Esophagus squamous epithelium (tissue), 5 donors: ENCODE data around the gene GLI2. TPM values are rescaled to one million over a fixed set of nuclear protein-coding genes. Genes with fewer than 3 reads are reported as not detected.

Source experiments
- DNase-seq: peaks from one replicate; lab custom pipeline; 2025; lab: John Stamatoyannopoulos, UW
- H3K27ac ChIP-seq, 4 donors: fragments of 200-600 bp; sonication (generic); one replicate each; pipeline ENCODE4 v1.5.1; 2016 to 2019; ENCODE audit warnings: mild to moderate bottlenecking in 1 of 4
- H3K27me3 ChIP-seq, 4 donors: fragments of 200-600 bp; sonication (generic); 1 replicate in 3 of 4; 2 replicates in 1 of 4; pipeline versions ENCODE4 v1.5.1 to v1.6.0; 2017 to 2021; ENCODE audit warnings: antibody characterized with exemption in 1 of 4
- H3K36me3 ChIP-seq, 3 donors: fragments of 200-600 bp; sonication (generic); one replicate each; pipeline ENCODE4 v1.5.1; 2016 to 2019
- H3K4me1 ChIP-seq, 3 donors: fragments of 200-600 bp; sonication (generic); one replicate each; pipeline ENCODE4 v1.5.1; 2017 to 2019
- H3K4me3 ChIP-seq, 4 donors: fragments of 200-600 bp; sonication (generic); 1 replicate in 3 of 4; 2 replicates in 1 of 4; pipeline ENCODE4 v1.5.1; 2016 to 2019; ENCODE audit warnings: mild to moderate bottlenecking in 2 of 4, moderate library complexity in 1 of 4
- H3K9me3 ChIP-seq, 3 donors: fragments of 200-600 bp; sonication (generic); one replicate each; pipeline ENCODE4 v1.5.1; 2016 to 2019
- POLR2A ChIP-seq, 4 donors: fragments of 450-650 bp; IDR thresholded peaks; one replicate each; pipeline ENCODE4 v1.6.1; 2017; ENCODE audit warnings: antibody characterized with exemption in 4 of 4, mild to moderate bottlenecking in 4 of 4, moderate library complexity in 3 of 4
- WGBS, 2 donors: methylation state at CpG; one replicate each; pipeline ENCODE4 v1.1.5; 2018; 5-methylcytosine and 5-hydroxymethylcytosine counted together
- intact Hi-C: fragments of 100-400 bp; cut with DNase I; formaldehyde crosslinking; loops from one replicate; pipeline ENCODE4 v1.15.0; 2022
- total RNA-seq, 4 donors: library from RNA; depleted of rRNA; stranded (reverse); fragments of >200 nt; gene quantifications; one replicate each; pipeline ENCODE4 v1.1.0, GENCODE V29; 2016
- TF ChIP-seq, protein P1 (sequence below), 6 experiments: fragments of 450-650 bp in 4 of 6; fragments of 200-600 bp in 2 of 6; sonication (generic) in 2 of 6; IDR thresholded peaks; one replicate each; pipeline ENCODE4 v1.5.1; 2016 to 2019; ENCODE audit warnings: antibody characterized with exemption in 6 of 6, mild to moderate bottlenecking in 4 of 6, moderate library complexity in 4 of 6
- donor health status: DM: yes; HTN: yes; CAD: no.

Gene GLI2
- total RNA-seq, 4 donors from 2014 or later = 1.1 to 2.7 (median 1.9) TPM

DNA sequence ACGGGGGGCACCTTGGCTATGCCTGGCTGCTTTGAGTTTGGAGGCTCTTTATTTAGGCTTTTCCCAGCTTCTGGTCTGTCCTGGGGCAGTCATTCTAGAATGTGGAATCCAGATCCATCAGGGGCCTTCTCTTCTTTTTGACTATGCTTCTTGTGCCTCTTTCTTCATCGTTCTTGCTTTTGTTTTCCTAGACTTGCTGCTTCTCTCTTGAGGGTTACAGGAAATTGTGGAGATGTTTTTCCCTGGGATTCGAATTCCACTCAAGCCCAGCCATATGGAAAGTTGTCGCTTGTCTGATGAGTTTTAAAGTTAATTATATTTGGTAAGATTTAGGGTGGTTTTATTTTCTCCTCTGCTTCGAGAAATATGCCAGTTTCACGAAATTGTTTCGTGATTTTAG, 2.4 kb downstream of the GLI2 start:
- Histone ChIP-seq H3K36me3 (no peaks in the 10 kb centered on the region), H3K27ac (peak overlapping the region in 2 of 4 donors; percentile 80 to 82), H3K4me3 (peak overlapping the region in 1 of 4 donors; percentile 77), H3K9me3 (no peaks in the 10 kb centered on the region), H3K27me3 (peaks cover 2 to 100% (median 13%) of the 10 kb centered on the region in 4 donors), H3K4me1 (peaks cover 20 to 67% (median 25%) of the 10 kb centered on the region in 3 donors)
- WGBS, 2 donors = 55 to 64% methylated on average over 7 of the region's 7 CpGs
- no peak for DNase-seq
- intact Hi-C loops = no loop called here
- TF ChIP-seq POLR2A (IDR thresholded peaks at IDR 0.05) = no peak
- TF ChIP-seq, protein P1, sequence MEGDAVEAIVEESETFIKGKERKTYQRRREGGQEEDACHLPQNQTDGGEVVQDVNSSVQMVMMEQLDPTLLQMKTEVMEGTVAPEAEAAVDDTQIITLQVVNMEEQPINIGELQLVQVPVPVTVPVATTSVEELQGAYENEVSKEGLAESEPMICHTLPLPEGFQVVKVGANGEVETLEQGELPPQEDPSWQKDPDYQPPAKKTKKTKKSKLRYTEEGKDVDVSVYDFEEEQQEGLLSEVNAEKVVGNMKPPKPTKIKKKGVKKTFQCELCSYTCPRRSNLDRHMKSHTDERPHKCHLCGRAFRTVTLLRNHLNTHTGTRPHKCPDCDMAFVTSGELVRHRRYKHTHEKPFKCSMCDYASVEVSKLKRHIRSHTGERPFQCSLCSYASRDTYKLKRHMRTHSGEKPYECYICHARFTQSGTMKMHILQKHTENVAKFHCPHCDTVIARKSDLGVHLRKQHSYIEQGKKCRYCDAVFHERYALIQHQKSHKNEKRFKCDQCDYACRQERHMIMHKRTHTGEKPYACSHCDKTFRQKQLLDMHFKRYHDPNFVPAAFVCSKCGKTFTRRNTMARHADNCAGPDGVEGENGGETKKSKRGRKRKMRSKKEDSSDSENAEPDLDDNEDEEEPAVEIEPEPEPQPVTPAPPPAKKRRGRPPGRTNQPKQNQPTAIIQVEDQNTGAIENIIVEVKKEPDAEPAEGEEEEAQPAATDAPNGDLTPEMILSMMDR (IDR thresholded peaks at IDR 0.05) = no peak

DNA sequence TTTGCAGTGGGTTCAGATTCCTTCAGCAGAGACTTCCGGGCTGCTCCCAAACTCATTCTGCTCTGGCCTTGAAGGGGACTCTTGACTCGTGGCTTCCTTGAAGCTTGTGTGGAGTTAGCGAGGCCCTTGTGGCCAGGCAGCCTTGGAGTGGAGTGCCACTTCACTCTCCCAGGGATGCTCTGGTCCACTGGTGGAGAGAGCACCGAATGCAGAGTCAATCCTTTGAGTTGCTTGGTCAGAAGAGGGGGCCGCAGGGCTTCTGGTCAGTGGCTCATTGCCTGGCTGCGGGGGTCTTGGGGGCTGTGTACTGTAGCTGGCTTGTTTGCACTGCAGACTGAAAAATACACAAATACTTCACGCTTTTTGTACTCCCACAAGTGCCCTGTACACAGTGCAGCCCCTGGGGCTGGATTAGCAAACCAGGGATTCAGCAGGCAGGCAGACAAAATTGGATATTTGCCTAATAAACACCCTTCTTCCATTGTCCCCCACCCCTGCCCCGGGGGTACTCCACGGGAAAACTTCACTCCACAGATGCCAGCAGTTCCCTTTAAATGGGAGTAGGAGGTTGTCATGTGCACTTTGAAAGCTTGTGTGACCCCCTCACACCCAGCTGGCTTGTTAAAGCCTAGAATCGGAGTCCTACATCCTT, 3.2 kb downstream of the GLI2 start:
- WGBS, 2 donors = 62 to 63% methylated on average over 6 to 8 of the region's 10 CpGs
- no peak for DNase-seq
- intact Hi-C loops = no loop called here
- peaks cover 20 to 63% (median 25%) of the 10 kb centered on the region in 3 donors for H3K4me1 ChIP-seq
- TF ChIP-seq, protein P1 (IDR thresholded peaks at IDR 0.05) = no peak
- TF ChIP-seq POLR2A (IDR thresholded peaks at IDR 0.05) = no peak
- no peaks in the 10 kb centered on the region for H3K9me3 ChIP-seq
- peak overlapping the region in 1 of 4 donors; percentile 35 for H3K27ac ChIP-seq
- H3K27me3 ChIP-seq = peaks cover 2 to 100% (median 13%) of the 10 kb centered on the region in 4 donors
- no peaks in the 10 kb centered on the region for H3K36me3 ChIP-seq
- no peak overlapping the region for H3K4me3 ChIP-seq

DNA sequence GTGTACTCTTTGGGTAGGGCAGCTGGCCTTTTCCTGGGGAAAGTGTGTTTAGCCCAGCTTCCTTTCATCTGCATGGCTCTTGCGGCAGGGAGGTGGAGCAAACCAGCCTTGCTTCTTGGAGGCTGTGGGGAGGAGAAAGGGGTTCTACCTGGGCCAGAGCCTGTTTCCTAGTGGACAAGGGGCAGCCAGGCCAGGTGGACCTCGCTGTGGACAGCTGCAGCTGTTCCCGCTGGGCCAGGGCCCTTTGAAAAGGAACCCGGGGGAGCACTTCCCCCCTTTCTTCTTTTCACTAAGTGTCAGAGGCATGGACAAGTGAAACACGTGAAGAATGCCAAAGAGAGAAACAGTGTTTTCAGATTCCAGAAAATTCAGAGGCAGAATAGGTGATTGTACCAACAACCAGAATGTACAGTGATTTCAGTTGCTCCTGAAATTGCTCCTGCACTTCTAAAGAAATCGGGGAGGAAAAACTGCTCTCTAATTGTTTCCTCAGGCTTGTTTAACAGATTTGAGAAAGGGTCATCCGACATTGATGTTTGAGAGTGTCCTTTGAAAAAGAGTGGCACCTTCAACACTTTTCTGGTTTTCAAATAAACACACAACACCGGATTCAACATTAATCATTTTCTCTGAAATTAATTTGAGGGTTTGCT, 3.9 kb downstream of the GLI2 start:
- Histone ChIP-seq H3K9me3 (no peaks in the 10 kb centered on the region), H3K27me3 (peaks cover 2 to 99% (median 13%) of the 10 kb centered on the region in 4 donors), H3K4me1 (peaks cover 20 to 56% (median 25%) of the 10 kb centered on the region in 3 donors), H3K27ac (no peak overlapping the region), H3K4me3 (no peak overlapping the region), H3K36me3 (no peaks in the 10 kb centered on the region)
- TF ChIP-seq, protein P1 (IDR thresholded peaks at IDR 0.05) = no peak
- TF ChIP-seq POLR2A (IDR thresholded peaks at IDR 0.05) = no peak
- intact Hi-C loops = no loop called here
- no peak for DNase-seq
- 76 to 87% methylated on average over 5 to 7 of the region's 8 CpGs for WGBS, 2 donors

DNA sequence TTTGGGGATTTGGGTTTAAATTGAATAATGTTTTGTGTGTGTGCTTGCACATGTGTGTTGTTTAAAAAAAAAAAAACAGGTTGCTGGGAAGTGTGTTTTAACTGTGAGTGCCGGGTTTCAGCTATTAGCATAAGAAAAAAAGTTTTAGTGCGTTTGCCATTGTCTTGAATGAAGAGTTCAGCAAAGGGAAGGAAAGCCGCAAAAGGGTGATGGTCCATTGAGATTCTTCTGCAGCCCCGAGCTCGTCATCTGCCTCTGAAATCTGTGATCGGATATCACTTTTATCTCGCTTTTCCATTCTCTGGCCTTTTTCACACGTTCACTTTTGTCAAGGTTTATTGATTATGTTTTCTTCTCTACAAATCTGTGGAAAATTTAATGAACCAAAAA, 4.7 kb downstream of the GLI2 start:
- intact Hi-C loops = no loop called here
- no peaks in the 10 kb centered on the region for H3K36me3 ChIP-seq
- WGBS, 2 donors = 79 to 87% methylated on average over 8 of the region's 8 CpGs
- H3K9me3 ChIP-seq = no peaks in the 10 kb centered on the region
- peaks cover 2 to 96% (median 11%) of the 10 kb centered on the region in 4 donors for H3K27me3 ChIP-seq
- DNase-seq = no peak
- TF ChIP-seq, protein P1 (IDR thresholded peaks at IDR 0.05) = no peak
- TF ChIP-seq POLR2A (IDR thresholded peaks at IDR 0.05) = no peak
- peaks cover 17 to 48% (median 22%) of the 10 kb centered on the region in 3 donors for H3K4me1 ChIP-seq
- no peak overlapping the region for H3K27ac ChIP-seq
- no peak overlapping the region for H3K4me3 ChIP-seq
